HepG2 (cell line): ENCODE data around the gene CRYGS.

Experiments
- E2F1 ChIP-seq: sonication (generic); formaldehyde crosslinking; IDR thresholded peaks from 2 replicates; pipeline ENCODE4 v1.5.0; 2020; ENCODE audit warnings: missing genetic modification reagents
- HOXA5 ChIP-seq: sonication (generic); formaldehyde crosslinking; IDR thresholded peaks from 2 replicates; pipeline ENCODE4 v1.4.0; 2020; ENCODE audit warnings: missing genetic modification reagents
- PAWR ChIP-seq: sonication (generic); formaldehyde crosslinking; IDR thresholded peaks from 2 replicates; pipeline ENCODE4 v1.4.0; 2020; ENCODE audit warnings: missing genetic modification reagents, mild to moderate bottlenecking, borderline replicate concordance
- PHB2 ChIP-seq: fragments of 450-650 bp; IDR thresholded peaks from 2 replicates; pipeline ENCODE4 v1.6.1; 2018; ENCODE audit not compliant: partially characterized antibody
- ZNF564 ChIP-seq: sonication (generic); formaldehyde crosslinking; IDR thresholded peaks from 2 replicates; pipeline ENCODE4 v1.8.1; 2023; ENCODE audit warnings: mild to moderate bottlenecking, missing genetic modification reagents
- ZNF598 ChIP-seq: sonication (generic); formaldehyde crosslinking; IDR thresholded peaks from 2 replicates; pipeline ENCODE4 v1.5.1; 2020; ENCODE audit warnings: mild to moderate bottlenecking, missing genetic modification reagents, borderline replicate concordance
- ZNF780A ChIP-seq: sonication (generic); formaldehyde crosslinking; IDR thresholded peaks from 2 replicates; pipeline ENCODE4 v1.8.0; 2022; ENCODE audit warnings: mild to moderate bottlenecking, missing genetic modification reagents, moderate library complexity
- ZXDC ChIP-seq: sonication (generic); formaldehyde crosslinking; IDR thresholded peaks from 2 replicates; pipeline ENCODE4 v1.5.0; 2020; ENCODE audit warnings: mild to moderate bottlenecking, missing genetic modification reagents

GRCh38 chr3:186577521-186577920 lies 33.3 kb upstream of the CRYGS start:
- TF ChIP-seq PAWR (no peak), PHB2 (no peak), ZNF564 (no peak), ZXDC (CRISPR knock-in tag) (no peak), E2F1 (no peak), ZNF598 (CRISPR knock-in tag) (no peak), HOXA5 (CRISPR knock-in tag) (no peak), ZNF780A (CRISPR knock-in tag) (no peak)
